Measurements from ENCODE around the gene KLHL1.
A peak's percentile ranks its signal among the peaks of the same experiment; 100 is the strongest.
"Not testable (repeated sequence)": the region's sequence is repeated elsewhere in the genome, so short reads cannot be mapped to it uniquely, and the experiment has no call there.

The KLHL1 gene, protein sequence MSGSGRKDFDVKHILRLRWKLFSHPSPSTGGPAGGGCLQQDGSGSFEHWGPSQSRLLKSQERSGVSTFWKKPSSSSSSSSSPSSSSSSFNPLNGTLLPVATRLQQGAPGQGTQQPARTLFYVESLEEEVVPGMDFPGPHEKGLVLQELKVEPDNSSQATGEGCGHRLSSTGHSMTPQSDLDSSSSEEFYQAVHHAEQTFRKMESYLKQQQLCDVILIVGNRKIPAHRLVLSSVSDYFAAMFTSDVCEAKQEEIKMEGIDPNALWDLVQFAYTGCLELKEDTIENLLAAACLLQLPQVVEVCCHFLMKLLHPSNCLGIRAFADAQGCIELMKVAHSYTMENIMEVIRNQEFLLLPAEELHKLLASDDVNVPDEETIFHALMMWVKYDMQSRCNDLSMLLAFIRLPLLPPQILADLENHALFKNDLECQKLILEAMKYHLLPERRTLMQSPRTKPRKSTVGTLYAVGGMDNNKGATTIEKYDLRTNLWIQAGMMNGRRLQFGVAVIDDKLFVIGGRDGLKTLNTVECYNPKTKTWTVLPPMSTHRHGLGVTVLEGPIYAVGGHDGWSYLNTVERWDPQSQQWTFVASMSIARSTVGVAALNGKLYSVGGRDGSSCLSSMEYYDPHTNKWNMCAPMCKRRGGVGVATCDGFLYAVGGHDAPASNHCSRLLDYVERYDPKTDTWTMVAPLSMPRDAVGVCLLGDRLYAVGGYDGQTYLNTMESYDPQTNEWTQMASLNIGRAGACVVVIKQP

DNA sequence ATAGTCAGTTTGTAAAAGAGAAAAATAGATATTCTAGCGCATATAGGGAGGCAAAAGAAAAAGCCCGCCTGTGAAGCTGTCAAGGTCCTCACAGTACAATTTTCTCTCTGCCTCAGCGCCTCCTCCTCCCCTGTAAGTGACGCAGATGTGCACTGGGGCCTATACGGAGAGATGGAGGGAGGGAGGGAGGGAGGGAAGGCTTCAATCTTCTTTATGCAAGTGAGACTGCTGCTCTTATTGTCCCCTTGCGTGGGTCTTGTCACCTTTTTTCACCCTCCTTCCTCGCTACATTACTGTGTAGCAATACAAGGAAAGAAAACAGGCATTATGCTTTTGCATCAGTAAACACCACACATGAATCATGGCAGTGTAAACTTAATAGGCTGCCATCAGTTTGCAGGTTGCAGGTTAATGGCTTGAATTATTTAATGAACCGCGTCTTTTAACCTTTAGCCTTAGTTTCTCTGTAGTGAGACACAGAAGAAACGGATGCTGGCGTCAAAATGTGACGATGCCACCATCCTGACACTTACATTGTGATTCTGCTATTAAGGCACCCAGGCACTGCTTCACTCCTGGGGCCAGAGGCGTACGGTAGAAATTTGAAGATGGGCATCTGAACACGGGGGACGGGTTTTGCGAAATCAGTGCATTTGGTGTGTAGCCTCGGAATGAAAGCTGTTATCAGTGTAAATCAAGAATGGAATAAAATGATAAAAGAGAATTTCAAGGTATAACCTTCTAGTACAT is at the start of gene KLHL1:
KLHL1 (minus strand) TSS at position 97 of the 750 bp plus-strand sequence. CDS start 753 bp downstream, outside the sequence.
- DNase-seq = no peak

DNA sequence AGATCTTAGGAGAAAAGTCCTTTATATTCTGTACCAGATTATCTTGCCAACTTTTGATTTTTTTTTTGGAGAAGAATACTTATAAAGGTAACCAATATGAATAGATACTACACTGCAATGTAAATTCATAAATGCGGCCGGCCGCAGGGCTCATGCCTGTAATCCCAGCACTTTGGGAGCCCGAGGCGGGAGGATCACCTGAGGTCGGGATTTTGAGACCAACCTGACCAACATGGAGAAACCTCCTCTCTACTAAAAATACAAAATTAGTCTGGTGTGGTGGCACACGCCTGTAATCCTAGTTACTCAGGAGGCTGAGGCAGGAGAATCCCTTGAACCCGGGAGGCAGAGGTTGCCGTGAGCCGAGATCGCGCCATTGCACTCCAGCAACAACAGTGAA is 34.4 kb upstream of the KLHL1 start:
- DNase-seq = not testable (repeated sequence)

DNA sequence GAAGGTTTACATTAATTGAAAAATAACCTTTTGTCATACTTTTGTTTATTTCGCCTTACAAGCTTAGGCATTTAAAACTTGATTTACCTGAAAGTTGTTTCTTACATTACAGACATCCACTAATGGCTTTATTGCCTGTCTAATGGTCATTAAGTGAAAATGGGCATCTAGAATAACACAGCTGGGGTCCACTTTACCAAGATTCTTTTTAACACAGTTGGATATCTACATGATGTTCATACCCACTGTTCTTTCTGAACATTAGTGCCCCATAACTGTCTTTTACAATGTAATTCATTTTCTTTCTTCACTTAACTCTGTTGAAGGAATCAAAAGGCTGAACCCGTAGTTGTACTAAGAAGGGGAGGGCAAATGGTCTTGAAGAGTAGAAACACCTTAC is 19.8 kb upstream of the KLHL1 start:
- no peak for DNase-seq

DNA sequence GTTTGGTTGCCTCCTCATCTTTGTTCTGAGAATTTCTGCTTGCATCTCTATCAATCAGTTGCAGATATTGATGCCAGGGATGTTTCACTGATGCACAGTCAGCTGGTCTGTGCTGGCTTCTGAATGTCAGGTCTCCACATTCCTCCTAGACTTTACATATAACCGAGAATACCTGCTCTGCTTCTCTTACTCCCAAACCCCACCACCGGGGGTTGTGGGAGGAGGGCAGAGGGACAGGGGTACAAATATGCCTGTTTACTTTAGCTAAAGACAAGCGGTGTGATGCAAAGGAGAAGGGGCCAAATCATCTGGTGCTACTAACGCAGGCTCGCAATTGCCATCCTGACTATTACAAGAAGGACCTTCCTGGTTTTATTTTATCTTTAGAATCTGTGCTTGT is 17.4 kb upstream of the KLHL1 start:
- DNase-seq = no peak

DNA sequence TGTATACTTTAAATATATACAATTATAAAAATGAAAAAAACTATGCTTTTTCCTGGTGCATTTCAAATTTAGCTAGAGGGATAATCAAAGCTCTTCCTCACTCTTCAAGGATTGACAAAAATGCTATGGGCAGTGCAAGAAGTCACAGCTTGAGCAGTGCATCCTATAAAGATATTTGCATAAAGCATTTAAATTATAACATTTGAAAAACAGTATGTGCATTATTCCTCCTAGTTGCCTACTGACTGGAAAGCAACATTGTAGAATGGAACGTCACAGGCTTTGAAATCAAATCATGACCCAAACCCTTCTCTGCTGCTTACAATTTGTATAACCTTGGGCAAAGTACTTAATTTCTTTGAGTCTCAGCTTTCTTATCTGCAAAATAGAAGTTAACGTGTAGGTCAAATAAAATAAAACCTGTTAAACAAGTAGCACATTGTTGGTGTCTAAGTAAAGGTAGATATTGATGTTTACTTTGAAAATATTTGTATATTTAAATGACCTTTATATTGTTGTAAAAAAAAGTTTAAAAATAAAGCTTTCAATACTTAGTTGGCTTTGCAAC is 9.2 kb upstream of the KLHL1 start:
- DNase-seq = no peak

DNA sequence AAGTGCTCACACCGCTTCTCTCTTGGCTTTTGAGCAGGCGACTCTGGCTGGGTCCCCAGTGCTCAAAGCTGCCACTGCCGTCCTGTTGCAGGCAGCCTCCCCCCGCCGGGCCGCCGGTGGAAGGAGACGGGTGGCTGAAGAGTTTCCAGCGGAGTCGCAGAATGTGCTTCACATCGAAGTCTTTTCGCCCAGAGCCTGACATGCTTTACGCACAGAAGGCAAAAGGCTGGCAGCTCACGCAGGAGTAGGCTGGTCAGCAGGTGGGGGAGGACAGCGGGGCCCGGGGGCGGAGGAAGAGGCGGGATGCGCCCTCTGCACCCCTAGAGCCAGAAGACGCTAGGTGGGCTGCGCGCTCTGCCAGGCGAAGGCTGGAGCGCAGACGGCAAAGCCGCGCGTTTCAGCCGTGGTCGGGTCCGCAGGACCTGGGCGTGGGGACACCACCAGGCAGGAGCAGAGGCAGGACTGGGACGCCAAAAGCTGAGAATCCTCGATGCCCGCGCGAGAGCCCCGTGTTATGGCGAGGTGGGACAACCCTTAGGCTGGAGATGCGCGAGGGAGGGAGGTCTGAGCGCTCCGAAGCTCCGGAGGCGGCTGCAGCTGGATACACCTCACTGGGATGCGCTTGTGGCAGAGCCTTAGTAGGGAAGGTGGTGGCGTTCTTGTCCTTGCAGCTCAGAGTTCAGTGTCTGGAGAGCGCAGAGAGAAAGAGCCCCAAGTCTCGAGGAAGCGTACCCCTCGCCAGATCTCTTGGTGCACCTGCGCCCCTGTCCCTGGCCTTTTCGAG is 562 bp downstream of the KLHL1 start, which contains the start of gene ATXN8OS:
ATXN8OS (plus strand) TSS at position 329 of the 784 bp plus-strand sequence.
- DNase-seq = no peak

DNA sequence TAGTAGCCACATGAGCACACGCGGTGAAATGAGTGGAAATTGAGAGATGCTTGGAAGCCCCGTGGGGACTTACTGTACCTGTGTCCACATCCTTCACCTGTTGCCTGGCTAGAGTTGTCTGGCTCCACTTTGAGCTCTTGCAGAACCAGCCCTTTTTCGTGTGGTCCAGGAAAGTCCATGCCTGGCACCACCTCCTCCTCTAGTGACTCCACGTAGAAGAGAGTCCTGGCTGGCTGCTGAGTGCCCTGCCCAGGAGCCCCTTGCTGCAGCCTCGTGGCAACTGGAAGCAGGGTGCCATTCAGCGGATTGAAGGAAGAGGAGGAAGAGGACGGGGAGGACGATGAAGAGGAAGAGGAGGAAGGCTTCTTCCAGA is 1.1 kb downstream of the KLHL1 start:
- DNase-seq = no peak

DNA sequence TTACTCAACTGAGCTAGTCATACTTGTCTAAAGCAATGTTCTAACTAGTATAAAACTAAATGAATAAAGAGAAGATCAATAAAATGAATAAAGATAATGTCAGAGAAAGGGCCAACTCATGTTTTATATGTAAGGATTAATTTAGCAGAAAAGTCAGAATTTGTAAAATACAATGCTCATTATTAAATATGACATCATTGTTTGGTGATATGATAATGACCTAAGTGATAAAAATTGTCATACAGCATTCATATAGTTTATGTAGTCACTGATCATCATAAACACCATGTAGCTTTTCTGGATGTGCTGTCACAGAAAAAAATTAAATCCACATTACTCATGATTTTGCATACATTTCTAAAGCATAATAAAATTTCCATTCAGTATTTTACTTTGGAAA is 3.8 kb downstream of the KLHL1 start:
- DNase-seq = no peak

DNA sequence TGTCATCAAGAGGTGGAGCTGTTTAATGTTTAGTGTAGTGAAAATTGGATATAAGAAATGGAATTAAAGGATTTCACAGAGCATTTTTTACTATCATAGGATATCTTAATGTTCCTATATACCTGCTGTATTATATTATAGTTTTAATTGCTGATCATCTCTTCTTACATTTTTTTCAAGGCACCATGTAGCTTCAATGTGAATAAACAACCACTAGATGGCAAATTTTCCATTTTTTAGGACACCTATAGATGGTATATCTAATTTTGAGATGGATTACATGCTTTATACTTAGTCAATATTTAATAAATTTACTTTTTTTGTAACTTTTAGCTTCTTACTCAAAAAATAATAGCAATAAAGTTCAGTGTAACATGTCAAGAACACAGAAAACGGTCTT is 9.6 kb downstream of the KLHL1 start:
- no peak for DNase-seq

DNA sequence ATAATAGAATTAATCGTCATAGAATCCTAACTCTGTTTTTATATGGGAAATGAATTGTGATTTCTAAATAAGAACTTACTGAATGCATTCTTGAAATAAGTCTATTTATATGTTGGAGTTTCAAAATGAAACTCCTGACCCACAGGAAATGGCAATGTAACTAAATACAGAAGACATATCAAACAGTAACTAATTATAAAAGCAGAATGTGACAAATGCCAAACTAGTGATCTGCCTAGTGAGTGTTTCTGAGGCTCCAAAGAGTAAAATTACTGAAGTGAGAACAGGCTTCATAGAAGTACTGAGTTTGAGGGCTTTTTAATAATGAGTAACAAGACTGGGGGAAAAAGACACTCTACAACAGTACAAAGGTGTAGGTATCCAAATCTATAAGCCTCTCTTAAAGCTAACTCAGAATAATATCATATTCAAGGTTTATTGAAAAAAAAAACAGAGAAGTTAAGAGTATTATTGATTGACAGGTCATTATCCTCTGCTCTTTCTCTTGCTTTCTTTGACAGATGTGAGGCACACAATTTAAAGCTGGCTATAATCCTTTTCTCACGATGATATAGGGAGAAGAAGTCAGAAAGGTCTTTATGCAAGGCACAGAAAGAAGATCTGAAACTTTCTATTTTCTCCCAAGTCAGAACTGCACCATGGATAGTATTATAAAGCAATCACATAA is 18.1 kb downstream of the KLHL1 start:
- DNase-seq = no peak

DNA sequence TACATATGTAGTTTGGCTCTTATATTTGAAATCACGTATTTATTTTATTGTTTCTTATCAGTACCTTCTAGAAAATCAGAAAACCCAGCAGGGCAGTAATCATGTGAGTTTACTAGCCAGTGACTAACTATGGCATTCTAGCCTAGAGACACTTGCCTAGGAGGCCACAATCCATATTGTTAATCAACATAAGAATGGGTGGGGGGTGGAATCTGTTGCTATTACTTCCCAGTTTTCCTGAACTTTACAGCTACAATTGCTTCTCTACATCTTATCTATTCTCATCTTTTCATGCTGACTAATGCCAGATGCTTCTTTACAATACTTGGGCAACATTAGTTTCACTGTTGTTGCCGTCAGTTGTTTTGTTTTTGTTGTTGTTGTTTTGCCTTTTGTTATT is 19.3 kb downstream of the KLHL1 start:
- no peak for DNase-seq

DNA sequence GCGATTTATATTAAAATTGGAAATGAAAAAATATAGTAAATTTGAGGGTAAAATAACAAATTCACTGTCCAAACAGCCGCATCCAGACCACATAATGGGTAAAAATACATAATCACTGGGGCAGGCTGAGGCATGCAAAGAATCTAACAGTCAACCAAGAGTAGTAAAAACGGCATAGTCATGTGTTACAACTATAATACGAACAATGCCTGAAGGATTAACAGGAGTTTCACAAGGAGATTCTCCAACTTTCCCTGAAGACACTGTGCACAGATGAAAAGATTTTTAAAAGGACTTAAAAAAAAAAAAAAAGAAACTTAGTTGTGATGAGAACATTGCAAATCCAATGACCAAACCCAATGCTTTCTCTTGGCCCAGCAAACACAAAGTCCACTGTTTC is 21.0 kb downstream of the KLHL1 start:
- no peak for DNase-seq

DNA sequence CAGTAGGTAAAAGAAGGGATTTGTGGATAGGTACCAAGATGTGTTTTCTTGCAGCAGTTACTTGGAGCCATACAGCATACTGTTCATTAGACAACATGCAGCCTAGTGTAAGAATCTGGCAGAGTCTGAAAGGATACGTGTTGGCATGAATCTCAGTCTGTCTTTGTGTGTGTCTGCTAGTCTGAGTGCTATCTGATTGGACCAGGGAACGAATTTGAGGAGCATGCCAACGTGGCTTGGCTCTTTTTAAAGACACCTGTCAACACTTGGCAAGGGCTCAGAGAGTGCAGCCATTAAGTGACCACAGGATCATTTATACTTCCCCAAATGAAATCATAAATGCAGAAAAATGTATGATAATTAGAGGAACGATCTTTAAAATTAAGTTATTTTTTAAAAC is 28.2 kb downstream of the KLHL1 start:
- no peak for DNase-seq

DNA sequence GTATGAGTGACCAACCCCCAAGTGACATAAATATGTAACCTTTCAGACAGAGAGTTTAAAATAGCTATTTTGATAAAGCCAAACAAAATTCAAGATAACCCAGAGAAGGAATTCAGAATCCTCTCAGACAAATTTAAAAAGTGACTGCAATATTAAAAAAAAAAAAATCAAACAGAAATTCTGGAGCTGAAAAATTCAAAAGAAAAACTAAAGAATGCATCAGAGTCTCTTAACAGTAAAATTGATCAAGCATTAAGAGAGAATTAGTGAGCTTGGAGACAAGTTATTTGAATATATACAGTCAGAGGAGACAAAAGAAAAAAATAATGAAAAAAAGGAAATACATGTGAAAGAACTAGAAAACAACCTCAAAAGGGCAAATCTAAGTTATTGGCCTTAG is 53.7 kb downstream of the KLHL1 start:
- DNase-seq = no peak

DNA sequence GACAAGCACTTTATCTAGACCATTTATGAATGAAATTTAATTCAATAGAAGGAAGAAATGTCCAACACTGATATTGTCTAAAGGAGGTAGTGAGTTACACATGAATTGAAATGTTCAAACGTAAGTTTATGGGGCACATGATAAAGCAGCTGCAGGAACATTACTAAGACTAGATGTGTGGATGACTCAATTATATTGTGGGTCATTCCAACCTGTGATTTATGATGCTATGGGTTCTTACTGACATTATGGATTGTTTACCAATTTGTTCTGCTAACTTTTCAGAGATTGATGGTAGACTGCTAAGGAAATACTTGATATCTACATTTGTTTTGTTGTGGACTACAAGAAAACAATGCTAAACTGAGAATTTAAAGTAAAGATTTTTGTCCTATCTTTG is 56.7 kb downstream of the KLHL1 start:
- DNase-seq = no peak

DNA sequence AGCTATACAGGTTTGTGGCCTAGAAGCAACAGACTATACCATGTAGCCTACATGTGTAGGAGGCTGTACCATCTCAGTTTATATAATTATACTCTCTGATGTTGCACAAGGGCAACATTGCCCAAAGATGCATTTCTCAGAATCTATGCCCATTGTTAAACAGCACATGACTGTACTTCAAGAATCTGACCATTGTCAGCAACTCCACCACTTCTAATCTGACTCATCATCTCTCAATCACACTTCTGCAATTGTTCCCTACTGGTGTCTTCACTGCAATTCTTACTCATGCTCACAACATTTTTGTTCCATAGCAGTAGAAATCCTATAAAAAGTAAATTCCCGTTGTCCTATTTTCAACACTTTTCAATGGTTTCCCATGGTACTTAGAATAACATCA is 64.6 kb downstream of the KLHL1 start:
- peak; percentile 6 for DNase-seq

DNA sequence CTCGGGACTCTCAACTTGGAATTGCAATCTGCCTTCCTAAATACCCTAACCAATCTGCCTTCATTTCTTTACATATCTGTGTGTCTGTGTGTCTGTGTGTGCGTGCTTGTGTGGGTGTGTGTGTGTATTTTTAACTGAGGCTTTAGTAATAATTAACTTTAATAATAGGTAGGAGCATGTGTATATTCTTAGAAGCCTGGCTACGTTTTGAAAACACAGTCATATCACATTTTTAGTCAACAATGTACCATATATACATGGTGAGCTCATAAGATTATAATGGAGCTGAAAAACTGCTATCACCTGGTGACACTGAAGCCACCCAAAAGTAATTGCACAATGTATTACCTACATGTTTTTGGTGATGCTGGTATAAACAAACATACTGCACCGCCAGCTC is 66.1 kb downstream of the KLHL1 start:
- no peak for DNase-seq

DNA sequence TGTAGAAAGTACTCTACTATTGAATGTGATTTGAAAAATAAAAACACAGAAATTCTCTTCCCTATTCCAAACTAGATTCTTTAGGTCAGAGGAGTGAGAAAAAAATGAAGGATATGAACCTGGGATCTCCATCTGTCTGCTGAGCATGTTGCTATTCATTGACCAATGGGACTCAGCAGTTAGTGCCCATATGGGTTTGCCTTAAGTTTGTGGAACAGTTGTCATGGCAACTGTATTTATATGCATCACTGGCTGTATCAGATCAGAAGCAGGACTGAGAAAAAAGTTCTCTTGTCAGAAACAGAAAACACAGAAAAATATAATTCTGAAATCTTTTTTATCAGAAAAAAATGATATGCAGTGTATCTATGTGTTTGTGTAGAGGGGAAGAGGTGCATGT is 74.0 kb downstream of the KLHL1 start:
- DNase-seq = no peak

DNA sequence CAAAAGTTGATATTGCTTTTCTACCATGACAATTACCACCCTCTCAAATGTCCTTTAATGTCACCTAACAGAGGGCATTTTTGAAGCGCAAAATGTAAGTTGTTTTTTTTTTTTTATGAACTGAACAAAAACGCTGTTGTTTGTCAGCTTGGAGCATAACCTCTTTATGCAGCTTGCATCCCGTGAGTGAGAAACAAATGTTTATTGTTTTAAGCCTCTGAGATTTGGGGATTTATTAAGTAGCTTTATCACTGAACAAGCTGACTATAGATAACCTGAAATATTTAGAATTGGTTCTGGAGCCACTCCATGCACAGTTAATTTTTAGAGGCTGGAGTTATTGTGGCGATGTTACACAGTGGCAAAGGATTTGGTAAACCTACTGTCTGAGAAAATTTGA is 80.7 kb downstream of the KLHL1 start:
- DNase-seq = no peak

DNA sequence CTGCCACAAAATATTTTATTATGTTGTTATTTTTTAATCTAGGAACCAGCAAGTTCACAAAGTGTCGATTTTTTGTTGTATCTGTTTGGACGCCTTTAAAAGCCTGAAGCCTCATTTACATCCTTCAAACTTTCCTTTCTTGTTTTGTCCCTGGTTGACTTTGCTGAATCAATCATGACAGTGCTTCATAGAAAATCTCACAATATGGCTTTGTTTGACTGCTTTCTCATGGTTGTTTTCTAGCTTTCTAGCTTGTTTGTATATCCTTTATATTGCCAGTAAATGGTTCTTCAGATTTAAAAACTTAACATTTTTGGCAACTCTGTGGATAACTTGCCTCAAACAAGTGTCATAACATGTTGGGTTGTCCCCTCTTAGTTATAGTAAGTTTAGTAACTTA is 84.7 kb downstream of the KLHL1 start:
- no peak for DNase-seq

DNA sequence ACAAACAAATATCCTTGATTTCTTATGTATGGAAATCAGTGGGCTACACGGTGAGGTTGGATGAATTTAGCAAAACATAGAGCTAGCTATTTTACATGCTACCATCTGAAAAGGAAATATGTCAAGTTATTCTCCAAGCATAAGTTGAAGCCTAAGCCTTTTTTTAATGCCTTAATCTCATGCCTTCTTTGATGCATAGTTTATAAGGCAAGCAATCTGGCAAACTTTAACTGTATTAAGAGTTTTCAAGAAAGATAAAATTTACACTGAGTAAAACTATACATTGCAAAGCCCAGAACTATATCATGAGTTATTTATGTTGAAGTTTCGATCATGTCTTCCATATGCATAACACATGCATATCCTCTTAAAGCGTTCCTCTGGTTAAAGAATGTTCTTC is 85.6 kb downstream of the KLHL1 start:
- DNase-seq = no peak

DNA sequence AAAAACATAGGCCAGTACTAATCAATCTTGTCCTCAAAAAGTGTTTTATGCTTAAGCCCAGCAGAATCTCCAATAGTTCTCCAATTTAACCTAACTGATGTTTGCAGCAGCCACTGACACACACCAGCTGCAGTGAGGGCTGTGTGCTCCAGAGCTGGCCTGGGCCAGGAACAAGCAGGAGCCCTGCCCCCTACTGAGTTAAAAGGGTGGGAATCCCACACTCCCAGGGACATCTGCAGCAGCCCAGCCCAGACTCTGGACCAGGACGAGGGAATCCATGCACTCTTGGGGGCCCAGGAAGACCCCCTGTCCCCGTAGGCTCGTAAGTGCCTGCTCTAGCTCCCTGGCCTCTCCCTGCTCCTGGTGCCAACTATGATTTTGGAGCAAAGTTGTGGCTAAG is 92.1 kb downstream of the KLHL1 start:
- DNase-seq = no peak

Measured in suppressor macrophage treated with lipopolysaccharide for 4 hours (primary cell).